ENCODE data around the gene CD200R1L.

GRCh38 chr3:112813016-112813415 lies 33.6 kb downstream of the CD200R1L start:
- TF ChIP-seq ELK1 (IDR thresholded peaks at IDR 0.05; ENCODE audit: borderline replicate concordance, low read depth, low read length): no peak
- TF ChIP-seq CTCF (conservative IDR thresholded peaks at IDR 0.05; ENCODE audit: low read depth, low read length): no peak
- TF ChIP-seq POLR2A (IDR thresholded peaks at IDR 0.05; ENCODE audit: low read depth, low read length): no peak
- no peak for TF ChIP-seq MAZ (IDR thresholded peaks at IDR 0.05; ENCODE audit: borderline replicate concordance, low read depth, low read length)
- no peak for TF ChIP-seq RAD21 (IDR thresholded peaks at IDR 0.05; ENCODE audit: low read length)
